HEK293 (cell line): ENCODE data around the gene TNFRSF1A.

ENCODE experiments used
- CTCF ChIA-PET: fragments of 350-600 bp; formaldehyde crosslinking; extraction: SDS; loops from one replicate; lab custom pipeline; 2021; ENCODE audit warnings: antibody characterized with exemption; lab: Yijun Ruan, JAX
- POLR2A ChIA-PET: fragments of 300-600 bp; formaldehyde crosslinking; extraction: SDS; loops from one replicate; lab custom pipeline; 2020; ENCODE audit warnings: antibody characterized with exemption, inconsistent platforms; lab: Yijun Ruan, JAX
- H3K27ac ChIP-seq: fragments of 200-500 bp; sonication (Bioruptor generic); 2 replicates; pipeline ENCODE4 v1.5.1; 2014; ENCODE audit warnings: low read depth, low read length, control low read depth, inconsistent platforms; ENCODE audit errors: extremely low read depth
- H3K36me3 ChIP-seq, 2 experiments: fragments of 200-500 bp in 1 of 2; sonication (Bioruptor generic) in 1 of 2; 1 replicate in 1 of 2; 2 replicates in 1 of 2; pipeline ENCODE4 v1.5.1; 2014 to 2017; ENCODE audit warnings: inconsistent platforms in 2 of 2, low read length in 2 of 2; ENCODE audit not compliant: control insufficient read depth in 2 of 2, insufficient read depth in 1 of 2
- H3K4me1 ChIP-seq: fragments of 200-500 bp; sonication (Bioruptor generic); 2 replicates; pipeline ENCODE4 v1.5.1; 2014; ENCODE audit warnings: mild to moderate bottlenecking, low read length, inconsistent platforms; ENCODE audit not compliant: control insufficient read depth, insufficient read depth
- H3K4me3 ChIP-seq: 2 replicates; pipeline ENCODE4 v1.5.1; 2011; ENCODE audit warnings: low read depth, mild to moderate bottlenecking, control low read depth, low read length, moderate library complexity
- H3K9me3 ChIP-seq: fragments of 200-500 bp; sonication (Bioruptor generic); 2 replicates; pipeline ENCODE4 v1.5.1; 2014; ENCODE audit warnings: low read depth, low read length, inconsistent platforms; ENCODE audit not compliant: control insufficient read depth, insufficient read depth
- EGR2 ChIP-seq: fragments of 450-650 bp; formaldehyde crosslinking; IDR thresholded peaks from 2 replicates; pipeline ENCODE4 v1.5.1; 2016; ENCODE audit warnings: low read depth, missing biosample characterization, missing genetic modification characterization
- GFI1B ChIP-seq: fragments of 450-650 bp; formaldehyde crosslinking; IDR thresholded peaks from 2 replicates; pipeline ENCODE4 v1.5.1; 2016; ENCODE audit warnings: missing biosample characterization, missing genetic modification characterization
- SCRT2 ChIP-seq: fragments of 450-650 bp; formaldehyde crosslinking; IDR thresholded peaks from 2 replicates; pipeline ENCODE4 v1.5.1; 2016; ENCODE audit warnings: missing biosample characterization, missing genetic modification characterization
- ZFHX2 ChIP-seq: fragments of 450-650 bp; formaldehyde crosslinking; conservative IDR thresholded peaks from 2 replicates; pipeline ENCODE4 v1.5.1; 2016; ENCODE audit warnings: missing biosample characterization, missing genetic modification characterization
- ZNF121 ChIP-seq: fragments of 450-650 bp; formaldehyde crosslinking; IDR thresholded peaks from 2 replicates; pipeline ENCODE4 v1.5.1; 2016; ENCODE audit warnings: missing biosample characterization, missing genetic modification characterization
- ZNF280C ChIP-seq: fragments of 450-650 bp; formaldehyde crosslinking; IDR thresholded peaks from 2 replicates; pipeline ENCODE4 v1.5.1; 2016; ENCODE audit warnings: missing biosample characterization, missing genetic modification characterization
- ZNF404 ChIP-seq: fragments of 450-650 bp; formaldehyde crosslinking; IDR thresholded peaks from 2 replicates; pipeline ENCODE4 v1.5.1; 2017; ENCODE audit warnings: missing biosample characterization, missing genetic modification characterization
- ZNF530 ChIP-seq: fragments of 450-650 bp; formaldehyde crosslinking; IDR thresholded peaks from 2 replicates; pipeline ENCODE4 v1.5.1; 2016; ENCODE audit warnings: low read depth, missing biosample characterization, missing genetic modification characterization
- ZNF600 ChIP-seq: fragments of 450-650 bp; formaldehyde crosslinking; IDR thresholded peaks from 2 replicates; pipeline ENCODE4 v1.5.1; 2016; ENCODE audit warnings: missing biosample characterization, missing genetic modification characterization
- ZNF76 ChIP-seq: fragments of 450-650 bp; formaldehyde crosslinking; IDR thresholded peaks from 2 replicates; pipeline ENCODE4; 2016; ENCODE audit warnings: low read depth, missing biosample characterization, missing genetic modification characterization, borderline replicate concordance
- ZNF791 ChIP-seq: fragments of 450-650 bp; formaldehyde crosslinking; IDR thresholded peaks from 2 replicates; pipeline ENCODE4 v1.5.1; 2016; ENCODE audit warnings: missing biosample characterization, missing genetic modification characterization
- ZNF830 ChIP-seq: fragments of 450-650 bp; IDR thresholded peaks from 2 replicates; pipeline ENCODE4 v1.5.0; 2018; ENCODE audit warnings: missing biosample characterization, missing genetic modification characterization, low read depth, mild to moderate bottlenecking, moderate library complexity
- ZNF837 ChIP-seq: fragments of 450-650 bp; formaldehyde crosslinking; IDR thresholded peaks from 2 replicates; pipeline ENCODE4 v1.5.1; 2016; ENCODE audit warnings: missing biosample characterization, missing genetic modification characterization
- ZSCAN16 ChIP-seq: fragments of 450-650 bp; formaldehyde crosslinking; IDR thresholded peaks from 2 replicates; pipeline ENCODE4 v1.5.1; 2016; ENCODE audit warnings: missing biosample characterization, missing genetic modification characterization
- TF ChIP-seq, protein P1 (sequence below): fragments of 450-650 bp; formaldehyde crosslinking; IDR thresholded peaks from 2 replicates; pipeline ENCODE4 v1.5.1; 2016; ENCODE audit warnings: missing biosample characterization, missing genetic modification characterization, low read depth
- TF ChIP-seq, protein P2 (sequence below): fragments of 450-650 bp; formaldehyde crosslinking; IDR thresholded peaks from 2 replicates; pipeline ENCODE4 v1.5.1; 2016; ENCODE audit warnings: missing biosample characterization, missing genetic modification characterization, low read depth

TNFRSF1A gene

GRCh38 chr12:6334940-6335450, 6.9 kb downstream of the TNFRSF1A start (continued):
- TF ChIP-seq ZNF280C (tag by site-specific recombination) (no peak), GFI1B (no peak)
- TF ChIP-seq, all 188 proteins: peak for 0

GRCh38 chr12:6334359-6334758, 7.5 kb downstream of the TNFRSF1A start:
- H3K4me3 ChIP-seq, result no peak overlapping the region
- no peaks in the 10 kb centered on the region for H3K9me3 ChIP-seq
- H3K27ac ChIP-seq, result no peak overlapping the region
- H3K4me1 ChIP-seq, result peaks cover 23% of the 10 kb centered on the region
- TF ChIP-seq ZNF791 (no peak), ZFHX2 (tag by site-specific recombination) (peak; percentile 60), EGR2 (tag by site-specific recombination) (peak; percentile 31; the same call in 1 of the 2 replicates), ZNF121 (tag by site-specific recombination) (peak; percentile 84), ZNF830 (tag by site-specific recombination) (no peak), SCRT2 (tag by site-specific recombination) (no peak)
- TF ChIP-seq, protein P1, sequence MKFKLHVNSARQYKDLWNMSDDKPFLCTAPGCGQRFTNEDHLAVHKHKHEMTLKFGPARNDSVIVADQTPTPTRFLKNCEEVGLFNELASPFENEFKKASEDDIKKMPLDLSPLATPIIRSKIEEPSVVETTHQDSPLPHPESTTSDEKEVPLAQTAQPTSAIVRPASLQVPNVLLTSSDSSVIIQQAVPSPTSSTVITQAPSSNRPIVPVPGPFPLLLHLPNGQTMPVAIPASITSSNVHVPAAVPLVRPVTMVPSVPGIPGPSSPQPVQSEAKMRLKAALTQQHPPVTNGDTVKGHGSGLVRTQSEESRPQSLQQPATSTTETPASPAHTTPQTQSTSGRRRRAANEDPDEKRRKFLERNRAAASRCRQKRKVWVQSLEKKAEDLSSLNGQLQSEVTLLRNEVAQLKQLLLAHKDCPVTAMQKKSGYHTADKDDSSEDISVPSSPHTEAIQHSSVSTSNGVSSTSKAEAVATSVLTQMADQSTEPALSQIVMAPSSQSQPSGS (tag by site-specific recombination), result no peak
- peaks cover 25 to 64% of the 10 kb centered on the region in 2 experiments for H3K36me3 ChIP-seq
- CTCF ChIA-PET, result interaction anchor here (0.7 to 3.0 kb wide), 5 partner anchors 8 to 131 kb away, joined by 4 to 28 read pairs (median 23); no protein-coding TSS in a partner anchor
- POLR2A ChIA-PET, result interaction anchor here (1.1 to 4.6 kb wide), 6 partner anchors 9 to 201 kb away, joined by 3 to 37 read pairs (median 10); partner anchors contain the start of gene GAPDH

DNA sequence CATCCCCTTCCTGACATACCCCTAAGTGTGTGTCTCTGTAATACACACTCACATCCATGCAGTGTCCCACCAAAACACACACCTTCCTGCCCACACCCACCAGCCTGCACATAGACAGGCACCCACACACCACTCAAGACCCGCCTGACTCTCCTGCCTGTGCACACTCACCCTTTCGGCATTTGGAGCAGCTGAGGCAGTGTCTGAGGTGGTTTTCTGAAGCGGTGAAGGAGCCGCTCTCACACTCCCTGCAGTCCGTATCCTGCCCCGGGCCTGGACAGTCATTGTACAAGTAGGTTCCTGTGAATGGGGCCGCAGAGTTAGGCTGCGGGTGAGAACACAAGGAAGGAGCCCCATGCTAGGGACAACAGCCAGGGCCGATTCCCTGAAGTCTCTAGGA, 8.3 kb downstream of the TNFRSF1A start:
- TF ChIP-seq ZNF600 (tag by site-specific recombination), result peak; percentile 94
- TF ChIP-seq ZNF404 (tag by site-specific recombination), result no peak
- TF ChIP-seq EGR2 (tag by site-specific recombination), result peak; percentile 69
- no peak for TF ChIP-seq ZNF76 (tag by site-specific recombination)
- peak; percentile 59 for TF ChIP-seq ZFHX2 (tag by site-specific recombination)
- TF ChIP-seq, all 188 proteins: peak for 3
- peaks cover 23% of the 10 kb centered on the region for H3K4me1 ChIP-seq
- peaks cover 25 to 68% of the 10 kb centered on the region in 2 experiments for H3K36me3 ChIP-seq
- H3K9me3 ChIP-seq, result no peaks in the 10 kb centered on the region
- ChIA-PET CTCF (interaction anchor here (1.2 kb wide), 1 partner anchor 10 kb away, joined by 6 read pairs; no protein-coding TSS in a partner anchor), POLR2A (interaction anchor here (0.9 kb wide), 1 partner anchor 137 kb away, joined by 3 read pairs; the partner anchor contains the start of gene VAMP1)
- H3K27ac ChIP-seq, result no peak overlapping the region
- no peak overlapping the region for H3K4me3 ChIP-seq

- no peak overlapping the region for H3K27ac ChIP-seq
Measured at GRCh38 chr12:6333029-6333428, 8.8 kb downstream of the TNFRSF1A start.

More at GRCh38 chr12:6333029-6333428, 8.8 kb downstream of the TNFRSF1A start:
- H3K9me3 ChIP-seq, result no peaks in the 10 kb centered on the region
- TF ChIP-seq ZSCAN16 (tag by site-specific recombination), result no peak
- no peak for TF ChIP-seq ZNF837 (tag by site-specific recombination)
- TF ChIP-seq ZNF530 (tag by site-specific recombination), result no peak
- TF ChIP-seq, protein P2, sequence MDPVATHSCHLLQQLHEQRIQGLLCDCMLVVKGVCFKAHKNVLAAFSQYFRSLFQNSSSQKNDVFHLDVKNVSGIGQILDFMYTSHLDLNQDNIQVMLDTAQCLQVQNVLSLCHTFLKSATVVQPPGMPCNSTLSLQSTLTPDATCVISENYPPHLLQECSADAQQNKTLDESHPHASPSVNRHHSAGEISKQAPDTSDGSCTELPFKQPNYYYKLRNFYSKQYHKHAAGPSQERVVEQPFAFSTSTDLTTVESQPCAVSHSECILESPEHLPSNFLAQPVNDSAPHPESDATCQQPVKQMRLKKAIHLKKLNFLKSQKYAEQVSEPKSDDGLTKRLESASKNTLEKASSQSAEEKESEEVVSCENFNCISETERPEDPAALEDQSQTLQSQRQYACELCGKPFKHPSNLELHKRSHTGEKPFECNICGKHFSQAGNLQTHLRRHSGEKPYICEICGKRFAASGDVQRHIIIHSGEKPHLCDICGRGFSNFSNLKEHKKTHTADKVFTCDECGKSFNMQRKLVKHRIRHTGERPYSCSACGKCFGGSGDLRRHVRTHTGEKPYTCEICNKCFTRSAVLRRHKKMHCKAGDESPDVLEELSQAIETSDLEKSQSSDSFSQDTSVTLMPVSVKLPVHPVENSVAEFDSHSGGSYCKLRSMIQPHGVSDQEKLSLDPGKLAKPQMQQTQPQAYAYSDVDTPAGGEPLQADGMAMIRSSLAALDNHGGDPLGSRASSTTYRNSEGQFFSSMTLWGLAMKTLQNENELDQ (tag by site-specific recombination), result no peak
- H3K4me3 ChIP-seq, result no peak overlapping the region
- POLR2A ChIA-PET, result interaction anchor here (0.9 kb wide), 2 partner anchors 10 to 137 kb away, joined by 3 read pairs; partner anchors contain the start of gene VAMP1
- CTCF ChIA-PET, result interaction anchor here (0.6 to 0.8 kb wide), 3 partner anchors 10 to 345 kb away, joined by 3 to 4 read pairs (median 3); no protein-coding TSS in a partner anchor
- H3K36me3 ChIP-seq, result peaks cover 25 to 73% of the 10 kb centered on the region in 2 experiments
- H3K4me1 ChIP-seq, result peaks cover 21% of the 10 kb centered on the region
